A549 (cell line): ENCODE data around the gene ACSS3. TPM values are rescaled to one million over a fixed set of nuclear protein-coding genes. Genes with fewer than 3 reads are reported as not detected.

Source experiments
- ATAC-seq, 2 experiments: fragments of 200-7000 bp in 1 of 2; fragments of >200 bp in 1 of 2; cut with Nextera tagmentation in 1 of 2; cut with Tn5 transposase in 1 of 2; 3 replicates each; pipeline versions ENCODE4 v1.8.0 to v1.9.1; 2018 to 2020; ENCODE audit warnings: mild to moderate bottlenecking in 1 of 2, moderate library complexity in 1 of 2
- CTCF ChIA-PET: fragments of 300-600 bp; sonication (Branson Sonifier 250); formaldehyde crosslinking; extraction: SDS; loops from one replicate; lab custom pipeline; 2021; ENCODE audit warnings: antibody characterized with exemption, inconsistent platforms; lab: Yijun Ruan, JAX
- POLR2A ChIA-PET: fragments of 350-600 bp; formaldehyde crosslinking; extraction: SDS; loops from one replicate; lab custom pipeline; 2021; ENCODE audit warnings: antibody characterized with exemption, inconsistent platforms; lab: Yijun Ruan, JAX
- DNase-seq, 2 experiments: peaks; one replicate each; pipeline versions ENCODE4 v3.0.0 to v3.0.0-alpha.2; 2011 to 2016; ENCODE audit warnings: low read depth in 1 of 2, low spot score in 1 of 2
- FAIRE-seq: peaks from 2 replicates; lab custom pipeline; 2011; peaks lifted over from hg19 to GRCh38; lab: Jason Lieb, UNC
- H3K27ac ChIP-seq, 2 experiments: fragments of >200 bp; sonication (Bioruptor Twin); formaldehyde crosslinking; 3 replicates each; pipeline ENCODE4 v1.5.1; 2016 to 2017
- H3K4me1 ChIP-seq: fragments of >200 bp; sonication (Bioruptor Twin); formaldehyde crosslinking; 3 replicates; pipeline ENCODE4 v1.6.1; 2016
- H3K4me2 ChIP-seq: fragments of >200 bp; sonication (Bioruptor Twin); formaldehyde crosslinking; 3 replicates; pipeline ENCODE4 v1.6.1; 2016
- H3K4me3 ChIP-seq: fragments of >200 bp; sonication (Bioruptor Twin); formaldehyde crosslinking; 3 replicates; pipeline ENCODE4 v1.5.1; 2016
- H3K9me3 ChIP-seq: fragments of >200 bp; sonication (Bioruptor Twin); formaldehyde crosslinking; 3 replicates; pipeline ENCODE4 v1.6.1; 2016
- CBX2 ChIP-seq: fragments of 200-600 bp; sonication (generic); IDR thresholded peaks from 2 replicates; pipeline ENCODE4 v1.6.1; 2016; ENCODE audit warnings: low read depth, mild to moderate bottlenecking, borderline replicate concordance
- EHMT2 ChIP-seq: fragments of 200-600 bp; sonication (generic); IDR thresholded peaks from 2 replicates; pipeline ENCODE4 v1.6.1; 2016; ENCODE audit warnings: antibody characterized with exemption, low read depth, mild to moderate bottlenecking, moderate library complexity
- ESRRA ChIP-seq: fragments of 150-350 bp; IDR thresholded peaks from 2 replicates; pipeline ENCODE4 v1.6.1; 2014; ENCODE audit warnings: mild to moderate bottlenecking, low read length, borderline replicate concordance
- FOXS1 ChIP-seq: fragments of 250-450 bp; sonication (Bioruptor Pico); IDR thresholded peaks from 2 replicates; pipeline ENCODE4 v1.5.0; 2020; ENCODE audit warnings: mild to moderate bottlenecking, moderate library complexity
- HES2 ChIP-seq: fragments of >200 bp; sonication (Bioruptor Twin); formaldehyde crosslinking; IDR thresholded peaks from 2 replicates; pipeline ENCODE4 v1.6.1; 2016
- HOXB13 ChIP-seq: fragments of 250-450 bp; sonication (Bioruptor Pico); IDR thresholded peaks from 2 replicates; pipeline ENCODE4 v1.5.0; 2020; ENCODE audit warnings: low read depth, mild to moderate bottlenecking, moderate library complexity
- KDM1A ChIP-seq: fragments of 200-600 bp; sonication (generic); IDR thresholded peaks from 2 replicates; pipeline ENCODE4 v1.6.1; 2016; ENCODE audit warnings: low read depth, mild to moderate bottlenecking
- MAFK ChIP-seq: fragments of 450-650 bp; IDR thresholded peaks from 2 replicates; pipeline ENCODE4 v1.6.1; 2014; ENCODE audit not compliant: partially characterized antibody
- MAX ChIP-seq: IDR thresholded peaks from 2 replicates; pipeline ENCODE4 v1.6.1; 2012
- POLR2A ChIP-seq: IDR thresholded peaks from 2 replicates; pipeline ENCODE4 v1.6.1; 2012; ENCODE audit warnings: mild to moderate bottlenecking, low read length
- POLR2AphosphoS2 ChIP-seq: conservative IDR thresholded peaks from 2 replicates; pipeline ENCODE4 v1.6.1; 2012; ENCODE audit warnings: low read length, improper control_type of control experiment, inconsistent platforms
- RARB ChIP-seq: fragments of 250-450 bp; sonication (Bioruptor Pico); IDR thresholded peaks from 2 replicates; pipeline ENCODE4 v1.8.0; 2021; ENCODE audit warnings: mild to moderate bottlenecking, moderate library complexity
- RCOR1 ChIP-seq: fragments of 150-350 bp; IDR thresholded peaks from 2 replicates; pipeline ENCODE4 v1.6.1; 2014; ENCODE audit warnings: antibody characterized with exemption, low read length, low read depth
- TP53 ChIP-seq: fragments of 250-450 bp; sonication (Bioruptor Pico); IDR thresholded peaks from 2 replicates; pipeline ENCODE4 v1.5.0; 2021; ENCODE audit warnings: mild to moderate bottlenecking, moderate library complexity
- ZNF302 ChIP-seq: fragments of 250-450 bp; sonication (Bioruptor Pico); IDR thresholded peaks from 2 replicates; pipeline ENCODE4 v1.9.0; 2021; ENCODE audit warnings: inconsistent platforms, mild to moderate bottlenecking, moderate library complexity
- WGBS: methylation state at CpG from one replicate; pipeline ENCODE4 v1.1.6; 2017; ENCODE audit errors: missing lambda C conversion rate; 5-methylcytosine and 5-hydroxymethylcytosine counted together
- polyA plus RNA-seq, 4 experiments: library from polyadenylated mRNA; depleted of rRNA in 3 of 4; stranded (reverse); fragments of >200 nt; fragmentation: RNase III in 1 of 4; extraction: RNeasy Plus Mini Kit Qiagen cat#74134 plus additional on column Dnase treatment in 1 of 4; gene quantifications; 2 replicates in 3 of 4; 3 replicates in 1 of 4; pipeline ENCODE4 v1.2.3, GENCODE V29; 2011 to 2017
- TF ChIP-seq, protein P1 (sequence below): fragments of 250-450 bp; sonication (Bioruptor Pico); IDR thresholded peaks from 2 replicates; pipeline ENCODE4 v1.5.0; 2021; ENCODE audit warnings: mild to moderate bottlenecking, moderate library complexity, borderline replicate concordance
- TF ChIP-seq, protein P2 (sequence below): fragments of 150-350 bp; IDR thresholded peaks from 2 replicates; pipeline ENCODE4 v1.6.1; 2014; ENCODE audit warnings: low read depth, mild to moderate bottlenecking, low read length
- TF ChIP-seq, protein P3 (sequence below): fragments of >200 bp; sonication (Bioruptor Twin); formaldehyde crosslinking; IDR thresholded peaks from 3 replicates; pipeline ENCODE4 v1.6.1; 2016

The ACSS3 gene
- polyA plus RNA-seq, 2 of the 4 experiments (the other 2 are of a cell fraction) = 0.06 to 0.34 TPM

- TF ChIP-seq, protein P1, sequence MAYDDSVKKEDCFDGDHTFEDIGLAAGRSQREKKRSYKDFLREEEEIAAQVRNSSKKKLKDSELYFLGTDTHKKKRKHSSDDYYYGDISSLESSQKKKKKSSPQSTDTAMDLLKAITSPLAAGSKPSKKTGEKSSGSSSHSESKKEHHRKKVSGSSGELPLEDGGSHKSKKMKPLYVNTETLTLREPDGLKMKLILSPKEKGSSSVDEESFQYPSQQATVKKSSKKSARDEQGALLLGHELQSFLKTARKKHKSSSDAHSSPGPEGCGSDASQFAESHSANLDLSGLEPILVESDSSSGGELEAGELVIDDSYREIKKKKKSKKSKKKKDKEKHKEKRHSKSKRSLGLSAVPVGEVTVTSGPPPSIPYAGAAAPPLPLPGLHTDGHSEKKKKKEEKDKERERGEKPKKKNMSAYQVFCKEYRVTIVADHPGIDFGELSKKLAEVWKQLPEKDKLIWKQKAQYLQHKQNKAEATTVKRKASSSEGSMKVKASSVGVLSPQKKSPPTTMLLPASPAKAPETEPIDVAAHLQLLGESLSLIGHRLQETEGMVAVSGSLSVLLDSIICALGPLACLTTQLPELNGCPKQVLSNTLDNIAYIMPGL (CRISPR knock-in tag) = no peak
- no peak for TF ChIP-seq RARB (CRISPR knock-in tag)
- TF ChIP-seq, protein P2, sequence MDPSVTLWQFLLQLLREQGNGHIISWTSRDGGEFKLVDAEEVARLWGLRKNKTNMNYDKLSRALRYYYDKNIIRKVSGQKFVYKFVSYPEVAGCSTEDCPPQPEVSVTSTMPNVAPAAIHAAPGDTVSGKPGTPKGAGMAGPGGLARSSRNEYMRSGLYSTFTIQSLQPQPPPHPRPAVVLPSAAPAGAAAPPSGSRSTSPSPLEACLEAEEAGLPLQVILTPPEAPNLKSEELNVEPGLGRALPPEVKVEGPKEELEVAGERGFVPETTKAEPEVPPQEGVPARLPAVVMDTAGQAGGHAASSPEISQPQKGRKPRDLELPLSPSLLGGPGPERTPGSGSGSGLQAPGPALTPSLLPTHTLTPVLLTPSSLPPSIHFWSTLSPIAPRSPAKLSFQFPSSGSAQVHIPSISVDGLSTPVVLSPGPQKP = no peak
- no peak for TF ChIP-seq MAX
- no peak for TF ChIP-seq ESRRA
Observed at GRCh38 chr12:81161680-81162079, 83.8 kb downstream of the ACSS3 start (continued).

DNA sequence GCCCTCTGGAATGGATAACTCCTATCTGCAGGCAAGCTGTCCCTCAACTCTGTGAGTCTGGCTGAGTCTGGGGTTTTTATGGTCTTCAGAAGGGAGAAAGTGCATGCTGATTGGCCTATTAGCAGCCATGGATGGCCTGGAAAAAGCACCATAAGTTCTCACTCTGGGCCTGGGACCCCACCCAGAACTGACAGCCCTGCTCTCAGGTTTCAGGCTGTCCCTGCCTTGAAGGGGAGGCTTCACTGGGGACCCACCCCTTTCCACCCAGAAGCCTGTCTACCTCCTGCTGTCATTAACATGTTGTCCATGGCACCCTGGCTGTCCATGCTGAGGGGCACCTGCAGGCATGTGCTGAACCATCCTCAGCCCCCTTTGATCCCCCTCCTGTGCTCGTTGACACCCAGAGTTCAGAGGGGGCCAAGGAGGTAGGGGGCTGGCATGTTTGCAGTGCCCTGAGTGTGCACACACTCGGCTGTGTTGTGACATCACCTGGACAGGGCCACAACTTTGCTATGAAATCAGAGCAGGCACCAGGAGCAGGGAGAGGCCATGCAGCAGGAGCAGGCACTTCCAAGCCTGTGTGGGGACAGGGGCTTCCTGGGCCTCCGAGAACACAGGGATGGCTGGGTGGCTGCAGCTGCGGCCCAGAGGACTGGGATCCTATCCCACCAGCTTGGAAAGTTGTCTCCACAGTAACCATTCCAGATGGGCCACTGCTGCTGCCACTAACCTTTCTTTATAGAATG lies 84.7 kb downstream of the ACSS3 start:
- no peaks in the 10 kb centered on the region for H3K9me3 ChIP-seq
- no peak for DNase-seq
- ATAC-seq = no peak
- no peak for TF ChIP-seq RCOR1
- TF ChIP-seq FOXS1 (CRISPR knock-in tag) = no peak
- TF ChIP-seq, protein P3, sequence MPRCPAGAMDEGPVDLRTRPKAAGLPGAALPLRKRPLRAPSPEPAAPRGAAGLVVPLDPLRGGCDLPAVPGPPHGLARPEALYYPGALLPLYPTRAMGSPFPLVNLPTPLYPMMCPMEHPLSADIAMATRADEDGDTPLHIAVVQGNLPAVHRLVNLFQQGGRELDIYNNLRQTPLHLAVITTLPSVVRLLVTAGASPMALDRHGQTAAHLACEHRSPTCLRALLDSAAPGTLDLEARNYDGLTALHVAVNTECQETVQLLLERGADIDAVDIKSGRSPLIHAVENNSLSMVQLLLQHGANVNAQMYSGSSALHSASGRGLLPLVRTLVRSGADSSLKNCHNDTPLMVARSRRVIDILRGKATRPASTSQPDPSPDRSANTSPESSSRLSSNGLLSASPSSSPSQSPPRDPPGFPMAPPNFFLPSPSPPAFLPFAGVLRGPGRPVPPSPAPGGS = no peak
- no peak for TF ChIP-seq ZNF302 (CRISPR knock-in tag)
- TF ChIP-seq HES2 = no peak
- no peak for TF ChIP-seq EHMT2
- no peak for TF ChIP-seq CBX2
- no peak for TF ChIP-seq HOXB13
- no peak for TF ChIP-seq TP53
- WGBS = 25% methylated on average over 4 of the region's 4 CpGs
- ChIA-PET POLR2A (no interaction called here), CTCF (no interaction called here)
- H3K4me2 ChIP-seq = no peak overlapping the region
- no peaks in the 10 kb centered on the region for H3K4me1 ChIP-seq
- no peak overlapping the region for H3K4me3 ChIP-seq
- H3K27ac ChIP-seq = no peak overlapping the region
- FAIRE-seq = no peak

DNA sequence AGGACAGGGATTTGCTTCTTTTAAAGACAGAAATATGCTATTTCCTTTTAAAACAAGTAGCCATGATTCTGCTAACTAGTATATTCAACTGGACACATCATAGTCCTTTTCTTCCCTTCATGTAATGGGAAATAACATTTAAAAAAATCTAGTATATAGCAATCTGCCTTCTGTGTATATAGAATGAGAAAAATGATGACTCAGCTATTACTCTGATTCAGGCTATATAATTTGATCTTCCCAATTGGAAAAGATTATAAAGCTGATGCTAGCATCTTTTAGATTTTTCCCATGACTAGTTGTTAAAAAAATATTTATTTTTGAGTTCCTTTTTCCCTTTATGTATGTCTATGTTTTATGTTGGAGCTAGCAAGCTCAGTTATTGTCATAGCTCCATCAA lies 86.9 kb downstream of the ACSS3 start:
- no peak overlapping the region for H3K27ac ChIP-seq
- ATAC-seq (no peak), FAIRE-seq (no peak), DNase-seq (no peak)
- no peaks in the 10 kb centered on the region for H3K4me1 ChIP-seq
- TF ChIP-seq POLR2A = no peak
- peak; percentile 97 for TF ChIP-seq MAFK
- no peak for TF ChIP-seq KDM1A
- ChIA-PET CTCF (interaction anchor here (0.8 kb wide), 1 partner anchor 753 kb away, joined by 3 read pairs; no protein-coding TSS in a partner anchor), POLR2A (no interaction called here)
- H3K9me3 ChIP-seq = no peaks in the 10 kb centered on the region
- H3K4me2 ChIP-seq = no peak overlapping the region
- H3K4me3 ChIP-seq = no peak overlapping the region

- Histone ChIP-seq H3K4me3 (no peak overlapping the region), H3K4me1 (no peaks in the 10 kb centered on the region), H3K9me3 (no peaks in the 10 kb centered on the region), H3K4me2 (no peak overlapping the region), H3K27ac (no peak overlapping the region)
- WGBS = 7% methylated on average over 2 of the region's 2 CpGs
- CTCF ChIA-PET = no interaction called here
- POLR2A ChIA-PET = no interaction called here
- no peak for TF ChIP-seq POLR2AphosphoS2
- DNase-seq = no peak
- FAIRE-seq = no peak
- no peak for ATAC-seq
Observed at GRCh38 chr12:81166790-81167189, 88.9 kb downstream of the ACSS3 start.
